Epithelial cell of prostate (primary cell): ENCODE data around the gene CADM1.

Experiments
- DNase-seq: peaks from one replicate; pipeline ENCODE4 v3.0.0-alpha.2; 2011; ENCODE audit warnings: low read depth, low spot score
- H3K27ac ChIP-seq: fragments of 450-650 bp; 2 replicates; pipeline ENCODE4 v1.5.1; 2017; ENCODE audit warnings: mild to moderate bottlenecking

The CADM1 gene

DNA sequence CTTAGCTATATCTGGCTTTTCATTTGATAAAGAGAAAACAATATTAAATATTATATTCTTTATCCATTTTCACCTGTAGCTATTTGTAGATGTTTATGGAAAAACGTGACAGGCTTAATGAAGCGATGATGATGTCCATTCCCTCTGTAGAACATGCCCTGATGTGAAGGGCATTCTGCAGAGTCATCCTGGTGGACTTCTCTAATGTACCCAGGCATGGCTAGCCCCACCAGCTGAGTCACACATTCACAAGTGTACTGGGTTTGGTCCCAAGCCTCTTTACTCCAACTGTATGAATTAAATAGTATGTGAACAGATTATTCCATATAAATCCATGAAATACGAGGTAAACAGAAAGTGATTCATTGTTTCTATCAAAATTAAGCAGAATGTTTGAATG lies 139.3 kb downstream of the CADM1 start:
- no peak for DNase-seq
- no peak overlapping the region for H3K27ac ChIP-seq

GRCh38 chr11:115363921-115364320 lies 140.3 kb downstream of the CADM1 start:
- no peak for DNase-seq

GRCh38 chr11:115363426-115363825 lies 140.8 kb downstream of the CADM1 start:
- H3K27ac ChIP-seq, result no peak overlapping the region
- no peak for DNase-seq

More at GRCh38 chr11:115363921-115364320, 140.3 kb downstream of the CADM1 start:
- H3K27ac ChIP-seq, result no peak overlapping the region

- DNase-seq, result no peak
These were observed 141.2 kb downstream of the CADM1 start for GRCh38 chr11:115362997-115363396.

DNA sequence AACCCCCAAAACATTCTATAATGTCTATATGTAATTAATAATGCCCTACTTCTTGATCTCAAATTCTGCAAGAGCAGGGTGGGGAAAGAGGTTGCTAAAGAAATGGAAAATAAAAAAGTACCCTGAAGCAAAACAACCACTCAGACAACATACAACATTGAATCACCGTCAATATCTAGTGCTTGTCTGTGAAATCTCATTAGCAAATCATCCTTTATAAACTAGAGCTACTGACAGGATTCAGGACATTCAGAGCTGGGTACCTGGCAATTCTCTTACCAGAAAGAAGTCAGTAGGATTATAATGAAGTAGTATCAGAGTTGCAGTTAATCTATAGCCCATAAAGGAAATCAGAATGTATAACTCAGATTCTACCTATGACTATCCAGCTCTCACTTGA lies 143.2 kb downstream of the CADM1 start:
- DNase-seq, result no peak
- H3K27ac ChIP-seq, result no peak overlapping the region

More at GRCh38 chr11:115362997-115363396, 141.2 kb downstream of the CADM1 start:
- H3K27ac ChIP-seq, result no peak overlapping the region

GRCh38 chr11:115360186-115360824 lies 143.9 kb downstream of the CADM1 start:
- H3K27ac ChIP-seq, result no peak overlapping the region
- DNase-seq, result no peak

DNA sequence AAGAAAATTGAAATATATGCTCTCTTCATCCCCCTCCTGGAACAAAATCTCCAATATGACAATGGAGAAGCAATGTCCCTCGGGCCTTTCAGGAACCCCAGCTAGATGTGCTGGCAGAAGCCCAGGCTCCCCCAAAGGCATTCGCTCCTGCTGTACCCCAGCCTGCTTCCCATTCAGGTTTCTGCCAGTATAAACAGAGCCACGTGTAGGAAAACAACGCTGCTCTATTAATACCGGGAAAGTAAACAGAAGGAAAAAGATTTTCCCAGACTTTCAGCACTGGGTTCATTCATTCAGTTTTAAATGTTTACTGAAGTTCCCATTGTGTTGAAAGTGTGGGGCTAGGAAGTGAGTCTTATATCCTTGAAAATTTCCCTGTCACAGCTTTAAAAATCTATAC lies 147.1 kb downstream of the CADM1 start:
- DNase-seq, result no peak
- no peak overlapping the region for H3K27ac ChIP-seq

DNA sequence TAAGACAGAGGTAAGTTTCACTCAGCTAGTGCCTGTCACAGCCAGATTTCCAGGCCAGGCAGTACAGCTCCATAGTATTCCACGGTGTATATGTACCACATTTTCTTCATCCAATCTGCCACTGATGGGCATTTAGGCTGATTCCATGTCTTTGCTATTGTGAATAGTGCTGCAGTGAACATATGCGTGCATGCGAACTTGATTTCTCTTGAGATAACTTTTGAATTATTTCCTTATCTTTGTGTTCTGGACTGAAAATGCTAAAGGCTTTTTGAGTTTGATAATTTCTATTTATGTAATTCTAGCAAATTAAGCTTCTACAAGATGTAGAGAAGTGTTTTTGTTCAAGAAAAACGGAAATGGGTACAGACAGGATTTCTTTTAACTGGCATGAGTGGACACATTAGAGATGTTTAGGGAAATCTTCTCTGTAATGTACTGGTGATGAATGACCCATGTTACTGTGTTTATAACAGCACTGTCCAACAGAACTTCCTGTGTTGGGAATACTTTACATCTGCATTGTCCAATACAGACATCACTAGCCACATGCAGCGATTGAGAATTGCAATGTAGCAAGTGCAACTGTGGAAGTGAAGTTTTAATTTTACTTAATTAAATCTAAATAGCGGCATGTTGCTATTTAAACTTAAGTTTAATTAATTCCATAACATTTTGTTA lies 151.3 kb downstream of the CADM1 start:
- no peak overlapping the region for H3K27ac ChIP-seq
- DNase-seq, result no peak

GRCh38 chr11:115349335-115350017 lies 154.7 kb downstream of the CADM1 start:
- DNase-seq, result no peak
- H3K27ac ChIP-seq, result no peak overlapping the region

DNA sequence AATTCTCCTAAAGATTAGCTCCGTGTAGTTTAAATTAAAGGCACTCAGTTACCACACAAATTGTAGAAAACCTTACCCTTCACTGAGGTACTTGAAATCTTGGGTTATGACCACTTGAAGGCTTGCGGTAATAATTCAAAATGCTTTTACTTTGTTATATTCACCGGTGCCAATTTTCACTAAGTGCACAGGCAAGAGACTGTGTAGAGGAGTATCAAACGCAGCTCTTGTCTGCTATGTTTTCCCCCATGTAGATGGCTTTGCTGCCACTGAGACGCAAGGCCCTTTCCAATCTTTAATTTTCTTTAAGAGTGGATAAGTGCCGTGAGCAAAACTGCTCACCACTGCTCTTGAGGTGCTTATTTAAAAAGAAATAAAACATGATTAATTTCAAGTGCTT lies 155.8 kb downstream of the CADM1 start:
- DNase-seq, result no peak
- H3K27ac ChIP-seq, result no peak overlapping the region

DNA sequence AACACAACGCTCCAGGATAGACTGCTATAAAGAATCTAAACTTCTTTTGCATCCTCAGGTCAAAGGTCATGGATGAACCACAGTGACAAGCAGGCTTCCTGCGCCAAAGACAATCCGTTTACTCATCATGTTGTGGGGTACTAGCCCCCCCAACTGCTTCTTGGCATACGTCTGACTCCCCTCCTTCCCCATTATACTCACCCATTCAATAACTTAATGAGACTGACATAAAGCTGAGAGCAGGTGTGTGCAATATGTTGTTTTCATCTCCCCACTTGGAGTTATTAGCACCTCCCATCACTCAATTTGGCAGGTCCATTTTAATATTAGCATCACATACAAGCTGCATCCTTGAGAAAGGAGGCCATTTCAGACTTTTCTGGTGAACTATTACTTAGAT lies 157.1 kb downstream of the CADM1 start:
- H3K27ac ChIP-seq, result no peak overlapping the region
- no peak for DNase-seq

DNA sequence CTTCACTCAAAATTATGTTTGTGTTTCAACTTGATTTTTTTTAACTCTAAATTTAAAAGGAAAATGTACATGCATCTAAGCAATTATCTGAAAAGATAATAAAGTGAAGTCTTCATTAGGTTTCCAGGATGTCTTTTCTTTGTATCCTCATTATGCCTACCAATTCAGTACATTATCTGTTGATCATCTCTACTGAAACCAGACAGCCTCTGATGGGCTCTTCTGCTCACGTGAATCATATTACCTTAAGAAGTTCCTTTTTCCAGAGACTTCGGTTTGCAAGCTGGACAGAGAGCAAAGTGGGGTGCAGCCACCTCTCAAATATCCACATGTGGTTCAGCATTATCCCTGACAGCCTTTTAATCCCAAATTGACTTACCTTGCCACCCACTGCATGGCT lies 158.4 kb downstream of the CADM1 start:
- no peak for DNase-seq
- H3K27ac ChIP-seq, result no peak overlapping the region

DNA sequence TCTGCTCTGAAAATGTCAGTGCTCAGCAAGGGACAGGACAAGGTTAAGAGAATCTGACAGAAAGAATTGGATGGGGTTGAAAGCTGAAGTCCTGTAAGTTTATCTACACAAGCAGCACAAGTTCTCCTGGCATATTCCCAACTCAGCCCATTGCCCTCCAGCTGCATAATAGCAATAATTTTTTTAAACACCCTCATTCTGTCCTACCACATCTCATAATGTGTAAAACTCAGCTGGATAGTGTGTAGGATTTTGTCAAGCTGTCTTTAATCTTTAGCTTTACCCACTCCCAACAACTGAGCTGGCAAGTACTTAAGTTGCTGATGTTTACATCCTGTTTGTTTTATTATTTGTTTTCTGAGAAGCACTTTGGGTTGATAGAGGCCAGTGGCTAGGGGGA lies 158.9 kb downstream of the CADM1 start:
- no peak for DNase-seq
- H3K27ac ChIP-seq, result no peak overlapping the region

DNA sequence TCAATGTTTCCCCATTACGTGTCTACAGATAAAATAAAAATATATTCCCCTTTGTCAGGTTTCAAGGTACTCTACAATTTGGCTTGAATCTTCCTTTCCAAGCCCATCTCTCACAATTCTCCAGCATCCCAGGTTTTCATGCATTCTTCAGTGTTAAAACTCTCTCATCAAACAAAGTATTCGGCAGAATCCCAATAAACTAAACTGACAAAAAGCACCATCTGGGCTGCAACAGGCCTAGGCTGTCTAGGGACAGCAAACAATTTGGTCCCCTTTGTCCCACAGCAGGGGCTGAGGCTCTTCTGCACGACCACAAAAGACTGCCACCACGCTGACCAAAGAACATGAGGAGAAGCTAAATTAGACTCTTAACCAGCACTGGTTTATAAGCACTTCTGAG lies 159.4 kb downstream of the CADM1 start:
- H3K27ac ChIP-seq, result no peak overlapping the region
- no peak for DNase-seq

- DNase-seq, result no peak
- H3K27ac ChIP-seq, result no peak overlapping the region
These were observed 162.1 kb downstream of the CADM1 start for GRCh38 chr11:115342142-115342541.

DNA sequence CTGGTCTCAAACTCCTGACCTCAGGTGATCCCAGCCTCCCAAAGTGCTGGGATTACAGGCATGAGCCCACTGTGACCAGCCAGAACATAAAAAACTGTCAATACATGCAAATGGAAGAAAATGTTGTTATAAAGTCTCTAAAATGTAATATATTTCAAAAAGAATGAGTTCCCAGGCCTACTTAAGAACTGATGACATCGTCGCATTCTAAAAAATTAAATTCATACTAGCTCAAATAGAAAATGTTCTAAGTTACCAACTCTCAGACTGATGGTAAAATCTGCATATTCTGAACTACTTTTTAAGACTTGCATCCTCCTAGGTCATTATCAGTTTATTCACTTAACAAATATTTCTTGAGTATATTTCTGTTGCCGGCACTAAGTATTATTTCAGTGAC lies 163.3 kb downstream of the CADM1 start:
- no peak for DNase-seq
- no peak overlapping the region for H3K27ac ChIP-seq

GRCh38 chr11:115338476-115338875 lies 165.7 kb downstream of the CADM1 start:
- no peak overlapping the region for H3K27ac ChIP-seq
- DNase-seq, result no peak

GRCh38 chr11:115334932-115335788 lies 169.1 kb downstream of the CADM1 start:
- no peak for DNase-seq
- no peak overlapping the region for H3K27ac ChIP-seq

DNA sequence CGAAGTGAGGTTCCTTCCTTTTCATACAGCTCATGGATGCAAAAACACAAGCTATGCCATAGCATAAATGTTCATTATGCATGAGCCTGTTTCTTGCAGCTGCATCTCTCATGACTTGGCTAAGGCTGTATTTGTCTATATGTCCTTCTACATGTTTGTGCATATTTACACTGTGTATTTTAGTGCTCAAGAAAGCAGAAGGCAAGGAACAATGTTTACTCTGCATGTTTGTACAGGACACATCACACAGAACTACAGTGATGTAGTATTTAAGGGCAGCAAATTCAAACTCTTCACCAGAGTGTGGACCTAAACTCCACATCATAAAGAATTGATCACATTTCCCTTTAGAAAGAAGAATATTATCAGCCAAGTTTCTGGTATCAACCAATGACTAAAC lies 170.3 kb downstream of the CADM1 start:
- H3K27ac ChIP-seq, result no peak overlapping the region
- no peak for DNase-seq

DNA sequence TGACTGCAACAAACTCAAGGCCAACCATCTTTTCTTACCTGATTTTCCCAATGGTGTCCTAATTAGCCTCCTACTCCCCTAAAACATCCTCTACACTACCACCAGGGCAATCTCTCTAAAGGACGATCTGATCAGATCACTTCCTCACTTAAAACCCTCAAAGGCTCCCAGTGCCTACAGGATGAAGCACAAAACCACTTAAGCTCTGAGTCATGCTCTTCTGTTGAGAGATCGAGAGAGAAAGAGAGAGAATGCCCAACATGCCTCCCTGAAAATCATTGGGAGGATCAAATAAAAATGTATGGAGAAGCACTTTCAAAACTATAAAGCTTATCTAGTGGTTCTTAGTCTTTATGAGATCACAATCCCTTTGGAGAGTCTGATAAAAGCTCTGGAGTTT lies 171.1 kb downstream of the CADM1 start:
- DNase-seq, result no peak
- H3K27ac ChIP-seq, result no peak overlapping the region
